Lower leg skin (tissue), 4 donors: Measurements from ENCODE around the gene CHRM5. TPM values are rescaled to one million over a fixed set of nuclear protein-coding genes. Genes with fewer than 3 reads are reported as not detected.

Source experiments
- DNase-seq, 2 donors: peaks; one replicate each; pipeline ENCODE4 v3.0.0-alpha.2; 2019; ENCODE audit warnings: low spot score in 2 of 2
- H3K4me3 ChIP-seq: fragments of 200-600 bp; sonication (generic); 2 replicates; pipeline ENCODE4 v1.5.1; 2017; ENCODE audit warnings: mild to moderate bottlenecking, low read depth; ENCODE audit not compliant: poor library complexity, severe bottlenecking
- CTCF ChIP-seq, 3 donors: fragments of 450-650 bp; IDR thresholded peaks; one replicate each; pipeline ENCODE4 v1.5.1; 2016; ENCODE audit warnings: antibody characterized with exemption in 3 of 3, mild to moderate bottlenecking in 3 of 3, moderate library complexity in 2 of 3
- POLR2A ChIP-seq, 2 donors: fragments of 450-650 bp; IDR thresholded peaks; one replicate each; pipeline ENCODE4 v1.6.1; 2016 to 2017; ENCODE audit warnings: antibody characterized with exemption in 2 of 2, mild to moderate bottlenecking in 1 of 2, moderate library complexity in 1 of 2
- WGBS, 2 donors: methylation state at CpG; one replicate each; pipeline ENCODE4 v1.1.5; 2018; 5-methylcytosine and 5-hydroxymethylcytosine counted together
- intact Hi-C: fragments of 100-400 bp; cut with DNase I; formaldehyde crosslinking; loops from one replicate; pipeline ENCODE4 v1.15.0; 2023; ENCODE audit warnings: low total_unique reads
- total RNA-seq, 4 donors: library from RNA; depleted of rRNA; stranded (reverse); fragments of >200 nt; gene quantifications; one replicate each; pipeline ENCODE4 v1.1.0, GENCODE V29; 2016

CHRM5 gene
- total RNA-seq, 4 donors from 2014 or later: not detected

- intact Hi-C loops: no loop called here
- 1% methylated on average over 15 to 29 of the region's 70 CpGs for WGBS, 2 donors
- peak overlapping the region; percentile 89 for H3K4me3 ChIP-seq
- no peak for TF ChIP-seq CTCF (IDR thresholded peaks at IDR 0.05)
- TF ChIP-seq POLR2A (IDR thresholded peaks at IDR 0.05): no peak
- peak; percentile 53 to 93 for DNase-seq
Measured at GRCh38 chr15:34038023-34038870, 70.0 kb downstream of the CHRM5 start.

- peak in 1 of 2 donors; percentile 87 for DNase-seq
- intact Hi-C loops: no loop called here
- WGBS, 2 donors: 1 to 4% methylated on average over 15 to 62 of the region's 82 CpGs
- peak within 1 kb of the TSS; percentile 89 for H3K4me3 ChIP-seq
- TF ChIP-seq POLR2A (IDR thresholded peaks at IDR 0.05) (no peak), CTCF (IDR thresholded peaks at IDR 0.05) (no peak)
Measured at GRCh38 chr15:34038871-34039789, 70.8 kb downstream of the CHRM5 start, which contains the start of gene AVEN. Gene AVEN (minus strand): TSS chr15:34039204. CDS start chr15:34039046, 158 bp downstream.

GRCh38 chr15:34039790-34040113 lies 71.5 kb downstream of the CHRM5 start:
- no peak for DNase-seq
- no peak overlapping the region for H3K4me3 ChIP-seq
- 54 to 56% methylated on average over 1 of the region's 1 CpG for WGBS, 2 donors
- TF ChIP-seq CTCF (IDR thresholded peaks at IDR 0.05) (no peak), POLR2A (IDR thresholded peaks at IDR 0.05) (no peak)
- intact Hi-C loops: no loop called here

- DNase-seq: no peak
Measured at GRCh38 chr15:34043391-34043790, 75.1 kb downstream of the CHRM5 start.

GRCh38 chr15:34043813-34044212 lies 75.5 kb downstream of the CHRM5 start:
- DNase-seq: no peak
- no peak overlapping the region for H3K4me3 ChIP-seq
- TF ChIP-seq CTCF (IDR thresholded peaks at IDR 0.05): no peak
- no peak for TF ChIP-seq POLR2A (IDR thresholded peaks at IDR 0.05)
- intact Hi-C loops: no loop called here
- 52 to 55% methylated on average over 2 of the region's 2 CpGs for WGBS, 2 donors

More at GRCh38 chr15:34043391-34043790, 75.1 kb downstream of the CHRM5 start:
- 67 to 78% methylated on average over 1 of the region's 1 CpG for WGBS, 2 donors
- H3K4me3 ChIP-seq: no peak overlapping the region
- no peak for TF ChIP-seq CTCF (IDR thresholded peaks at IDR 0.05)
- no peak for TF ChIP-seq POLR2A (IDR thresholded peaks at IDR 0.05)
- intact Hi-C loops: no loop called here
